IMR-90 (cell line): ENCODE results near the gene AOPEP. TPM values are rescaled to one million over a fixed set of nuclear protein-coding genes. Genes with fewer than 3 reads are reported as not detected.
A peak's percentile ranks its signal among the peaks of the same experiment; 100 is the strongest.

ENCODE experiments used
- ATAC-seq: fragments of 200-7000 bp; cut with Tn5 transposase; 2 replicates; pipeline ENCODE4 v1.9.1; 2020; ENCODE audit warnings: low read depth, mild to moderate bottlenecking, moderate library complexity
- BruUV-seq: library from RNA; stranded (reverse); fragments of 400-500 nt; replicated peaks from 2 replicates; lab custom pipeline; 2021; lab: Mats Ljungman, UMichigan
- CTCF ChIA-PET: fragments of 300-600 bp; formaldehyde crosslinking; extraction: SDS; loops from one replicate; lab custom pipeline; 2021; ENCODE audit warnings: antibody characterized with exemption; lab: Yijun Ruan, JAX
- POLR2A ChIA-PET: fragments of 300-600 bp; sonication (Branson Sonifier 250); formaldehyde crosslinking; loops from one replicate; lab custom pipeline; 2022; ENCODE audit warnings: antibody characterized with exemption; ENCODE audit not compliant: unreplicated experiment; lab: Charles Lee
- DNase-seq: peaks from one replicate; pipeline ENCODE4 v3.0.0; 2013
- H2AFZ ChIP-seq: replicated peaks from 2 replicates; pipeline ENCODE3; 2013; ENCODE audit warnings: low read length, mild to moderate bottlenecking; ENCODE audit not compliant: poor library complexity
- H2AK5ac ChIP-seq: 2 replicates; pipeline ENCODE4 v1.6.1; 2013; ENCODE audit warnings: low read depth, low read length, inconsistent platforms
- H2AK9ac ChIP-seq: replicated peaks from 2 replicates; pipeline ENCODE3; 2013; ENCODE audit warnings: mild to moderate bottlenecking, low read depth, low read length, moderate library complexity; ENCODE audit not compliant: poor library complexity
- H2BK120ac ChIP-seq: 2 replicates; pipeline ENCODE4 v1.6.1; 2013; ENCODE audit warnings: low read depth, low read length, inconsistent platforms
- H2BK15ac ChIP-seq: 3 replicates; pipeline ENCODE4 v1.6.1; 2013; ENCODE audit warnings: low read depth, low read length, inconsistent platforms
- H2BK20ac ChIP-seq: 2 replicates; pipeline ENCODE4 v1.6.1; 2013; ENCODE audit warnings: low read depth, mild to moderate bottlenecking, inconsistent platforms, low read length, moderate library complexity
- H2BK5ac ChIP-seq: 2 replicates; pipeline ENCODE4 v1.6.1; 2013; ENCODE audit warnings: mild to moderate bottlenecking, low read depth, low read length, inconsistent platforms; ENCODE audit not compliant: poor library complexity, severe bottlenecking
- H3K14ac ChIP-seq: replicated peaks from 2 replicates; pipeline ENCODE4 v1.6.1; 2013; ENCODE audit warnings: low read depth, low read length, inconsistent platforms
- H3K18ac ChIP-seq: 2 replicates; pipeline ENCODE4 v1.6.1; 2013; ENCODE audit warnings: low read depth, low read length, control low read depth
- H3K23ac ChIP-seq: 2 replicates; pipeline ENCODE4 v1.6.1; 2013; ENCODE audit warnings: low read depth, low read length, inconsistent platforms
- H3K27ac ChIP-seq: 2 replicates; pipeline ENCODE4 v1.5.1; 2013; ENCODE audit warnings: mild to moderate bottlenecking, control low read depth, low read length; ENCODE audit not compliant: insufficient read depth
- H3K27me3 ChIP-seq: 2 replicates; pipeline ENCODE4 v1.6.1; 2013; ENCODE audit warnings: low read length; ENCODE audit not compliant: control insufficient read depth, insufficient read depth
- H3K36me3 ChIP-seq: 2 replicates; pipeline ENCODE4 v1.6.1; 2013; ENCODE audit warnings: low read length, mixed read lengths; ENCODE audit not compliant: control insufficient read depth, insufficient read depth
- H3K4ac ChIP-seq: 2 replicates; pipeline ENCODE4 v1.6.1; 2013; ENCODE audit warnings: low read depth, low read length, inconsistent platforms
- H3K4me1 ChIP-seq: 2 replicates; pipeline ENCODE4 v1.6.1; 2013; ENCODE audit warnings: low read length, mixed read lengths; ENCODE audit not compliant: control insufficient read depth, insufficient read depth
- H3K4me2 ChIP-seq: 2 replicates; pipeline ENCODE4 v1.6.1; 2013; ENCODE audit warnings: low read depth, mild to moderate bottlenecking, control low read depth, low read length, moderate library complexity
- H3K4me3 ChIP-seq: 2 replicates; pipeline ENCODE4 v1.5.1; 2013; ENCODE audit warnings: low read depth, mild to moderate bottlenecking, control low read depth, low read length, moderate library complexity; ENCODE audit not compliant: insufficient read depth
- H3K56ac ChIP-seq: 2 replicates; pipeline ENCODE4 v1.6.1; 2013; ENCODE audit warnings: low read length, inconsistent platforms; ENCODE audit not compliant: insufficient read depth; ENCODE audit errors: extremely low read depth
- H3K79me1 ChIP-seq, 2 experiments: 2 replicates each; pipeline ENCODE4 v1.6.1; 2013; ENCODE audit warnings: low read length in 2 of 2, inconsistent platforms in 1 of 2, low read depth in 1 of 2
- H3K9ac ChIP-seq: 2 replicates; pipeline ENCODE4 v1.6.1; 2013; ENCODE audit warnings: low read depth, low read length, control low read depth
- H3K9me1 ChIP-seq: 2 replicates; pipeline ENCODE4 v1.6.1; 2013; ENCODE audit warnings: low read length, inconsistent platforms; ENCODE audit not compliant: insufficient read depth
- H3K9me3 ChIP-seq: 2 replicates; pipeline ENCODE4 v1.6.1; 2013; ENCODE audit warnings: low read length; ENCODE audit not compliant: control insufficient read depth, insufficient read depth
- H4K20me1 ChIP-seq: 2 replicates; pipeline ENCODE4 v1.6.1; 2013; ENCODE audit warnings: low read length, inconsistent platforms; ENCODE audit not compliant: insufficient read depth
- H4K5ac ChIP-seq: 2 replicates; pipeline ENCODE4 v1.6.1; 2013; ENCODE audit warnings: mild to moderate bottlenecking, low read depth, low read length, control low read depth
- H4K8ac ChIP-seq, 2 experiments: 2 replicates each; pipeline ENCODE4 v1.6.1; 2013; ENCODE audit warnings: low read depth in 2 of 2, low read length in 2 of 2, control low read depth in 1 of 2, inconsistent platforms in 1 of 2
- H4K91ac ChIP-seq: 2 replicates; pipeline ENCODE4 v1.6.1; 2013; ENCODE audit warnings: low read depth, low read length, inconsistent platforms; ENCODE audit not compliant: insufficient read depth
- BHLHE40 ChIP-seq: fragments of 150-350 bp; IDR thresholded peaks from 2 replicates; pipeline ENCODE4 v1.6.1; 2016; ENCODE audit warnings: mild to moderate bottlenecking, low read depth, low read length
- CEBPB ChIP-seq: IDR thresholded peaks from 2 replicates; pipeline ENCODE4 v1.6.1; 2012; ENCODE audit warnings: low read depth, low read length, improper control_type of control experiment
- CHD1 ChIP-seq: IDR thresholded peaks from 2 replicates; pipeline ENCODE4 v1.6.1; 2012; ENCODE audit warnings: low read depth, low read length, improper control_type of control experiment
- FOS ChIP-seq: fragments of 150-350 bp; IDR thresholded peaks from 2 replicates; pipeline ENCODE4 v1.6.1; 2016; ENCODE audit warnings: low read depth, low read length
- MAFK ChIP-seq: IDR thresholded peaks from 2 replicates; pipeline ENCODE4 v1.6.1; 2012; ENCODE audit warnings: low read depth, low read length, improper control_type of control experiment
- MAZ ChIP-seq: IDR thresholded peaks from 2 replicates; pipeline ENCODE4 v1.6.1; 2012; ENCODE audit warnings: low read depth, mild to moderate bottlenecking, low read length, improper control_type of control experiment, moderate library complexity, borderline replicate concordance
- MXI1 ChIP-seq: IDR thresholded peaks from 2 replicates; pipeline ENCODE4 v1.6.1; 2012; ENCODE audit warnings: low read depth, mild to moderate bottlenecking, low read length, moderate library complexity, borderline replicate concordance
- NFE2L2 ChIP-seq: fragments of 150-350 bp; IDR thresholded peaks from 2 replicates; pipeline ENCODE4 v1.6.1; 2016; ENCODE audit warnings: low read depth, mild to moderate bottlenecking, low read length
- POLR2A ChIP-seq: IDR thresholded peaks from 2 replicates; pipeline ENCODE4 v1.6.1; 2012; ENCODE audit warnings: mild to moderate bottlenecking, low read depth, low read length
- RAD21 ChIP-seq: IDR thresholded peaks from 2 replicates; pipeline ENCODE4 v1.6.1; 2012; ENCODE audit warnings: low read length, improper control_type of control experiment
- RCOR1 ChIP-seq: IDR thresholded peaks from 2 replicates; pipeline ENCODE4 v1.6.1; 2012; ENCODE audit warnings: mild to moderate bottlenecking, low read length, improper control_type of control experiment; ENCODE audit not compliant: insufficient replicate concordance
- RFX5 ChIP-seq: IDR thresholded peaks from 2 replicates; pipeline ENCODE4 v1.8.0; 2012; ENCODE audit warnings: low read depth, mild to moderate bottlenecking, low read length, moderate library complexity
- SMC3 ChIP-seq: fragments of 150-350 bp; IDR thresholded peaks from 2 replicates; pipeline ENCODE4 v1.6.1; 2016; ENCODE audit warnings: low read depth, mild to moderate bottlenecking, antibody characterized with exemption, low read length, moderate library complexity
- WGBS, 2 experiments: methylation state at CpG; one replicate each; pipeline versions ENCODE4 v1.1.5 to v1.1.7; 2013; ENCODE audit warnings: missing lambda C conversion rate in 2 of 2; ENCODE audit not compliant: insufficient read length in 1 of 2; ENCODE audit errors: extremely low coverage in 2 of 2; 5-methylcytosine and 5-hydroxymethylcytosine counted together
- dilution Hi-C: fragments of 300-500 bp; cut with HindIII; formaldehyde crosslinking; loops from one replicate; pipeline ENCODE4 v1.14.3; 2018; ENCODE audit warnings: low sequenced_read_pairs; ENCODE audit not compliant: unreplicated experiment
- in situ Hi-C: fragments of 300-500 bp; cut with MboI; formaldehyde crosslinking; loops from 3 replicates; pipeline ENCODE4 v1.14.3; 2019; ENCODE audit warnings: low sequenced_read_pairs, inconsistent platforms, mixed read lengths
- intact Hi-C: fragments of 100-400 bp; cut with micrococcal nuclease; formaldehyde crosslinking; loops from 2 replicates; pipeline ENCODE4 v1.10.0; 2022
- polyA plus RNA-seq, 3 experiments: library from polyadenylated mRNA; depleted of rRNA; stranded (reverse); fragments of >200 nt; gene quantifications; 2 replicates each; pipeline ENCODE4 v1.2.3, GENCODE V29; 2012; ENCODE audit warnings: low replicate concordance in 1 of 3
- total RNA-seq: library from RNA; depleted of rRNA; stranded (reverse); fragments of >200 nt; gene quantifications from 2 replicates; pipeline ENCODE4 v1.2.3, GENCODE V29; 2012
- TF ChIP-seq, protein P1 (sequence below): conservative IDR thresholded peaks from 2 replicates; pipeline ENCODE4 v1.5.1; 2012; ENCODE audit warnings: mild to moderate bottlenecking, low read depth, low read length, improper control_type of control experiment
- TF ChIP-seq, protein P2 (sequence below): fragments of 150-350 bp; IDR thresholded peaks from 2 replicates; pipeline ENCODE4 v1.6.1; 2017; ENCODE audit warnings: mild to moderate bottlenecking, antibody characterized with exemption, low read length, low read depth
- TF ChIP-seq, protein P3 (sequence below): fragments of 150-350 bp; IDR thresholded peaks from 2 replicates; pipeline ENCODE4 v1.6.1; 2016; ENCODE audit warnings: low read depth, mild to moderate bottlenecking, low read length, moderate library complexity, borderline replicate concordance

The AOPEP gene
- total and polyA plus RNA-seq, 2 of the 4 experiments (the other 2 are of a cell fraction): 34.9 to 38.7 TPM

DNA sequence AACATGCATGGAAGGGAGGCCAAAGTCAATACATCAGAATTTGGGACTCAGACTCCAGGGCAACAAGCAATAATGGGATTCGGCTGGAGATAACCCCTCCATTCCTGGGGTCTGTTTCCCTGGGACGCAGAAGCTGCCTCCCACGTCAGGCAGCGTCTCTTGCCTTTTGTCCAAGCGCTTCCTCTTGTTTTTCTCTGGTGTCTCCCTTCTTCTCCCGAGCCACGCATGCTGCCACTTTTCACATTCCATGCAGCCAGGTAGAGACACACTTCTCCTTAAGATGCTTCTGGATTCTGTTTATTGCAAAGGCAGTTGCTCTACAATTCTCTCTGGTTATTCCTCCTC is 267.3 kb downstream of the AOPEP start:
- TF ChIP-seq RFX5: no peak
- no peak for TF ChIP-seq MAFK
- no peak for TF ChIP-seq POLR2A
- no peak for TF ChIP-seq RCOR1
- TF ChIP-seq, protein P1, sequence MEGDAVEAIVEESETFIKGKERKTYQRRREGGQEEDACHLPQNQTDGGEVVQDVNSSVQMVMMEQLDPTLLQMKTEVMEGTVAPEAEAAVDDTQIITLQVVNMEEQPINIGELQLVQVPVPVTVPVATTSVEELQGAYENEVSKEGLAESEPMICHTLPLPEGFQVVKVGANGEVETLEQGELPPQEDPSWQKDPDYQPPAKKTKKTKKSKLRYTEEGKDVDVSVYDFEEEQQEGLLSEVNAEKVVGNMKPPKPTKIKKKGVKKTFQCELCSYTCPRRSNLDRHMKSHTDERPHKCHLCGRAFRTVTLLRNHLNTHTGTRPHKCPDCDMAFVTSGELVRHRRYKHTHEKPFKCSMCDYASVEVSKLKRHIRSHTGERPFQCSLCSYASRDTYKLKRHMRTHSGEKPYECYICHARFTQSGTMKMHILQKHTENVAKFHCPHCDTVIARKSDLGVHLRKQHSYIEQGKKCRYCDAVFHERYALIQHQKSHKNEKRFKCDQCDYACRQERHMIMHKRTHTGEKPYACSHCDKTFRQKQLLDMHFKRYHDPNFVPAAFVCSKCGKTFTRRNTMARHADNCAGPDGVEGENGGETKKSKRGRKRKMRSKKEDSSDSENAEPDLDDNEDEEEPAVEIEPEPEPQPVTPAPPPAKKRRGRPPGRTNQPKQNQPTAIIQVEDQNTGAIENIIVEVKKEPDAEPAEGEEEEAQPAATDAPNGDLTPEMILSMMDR: no peak
- TF ChIP-seq, protein P2, sequence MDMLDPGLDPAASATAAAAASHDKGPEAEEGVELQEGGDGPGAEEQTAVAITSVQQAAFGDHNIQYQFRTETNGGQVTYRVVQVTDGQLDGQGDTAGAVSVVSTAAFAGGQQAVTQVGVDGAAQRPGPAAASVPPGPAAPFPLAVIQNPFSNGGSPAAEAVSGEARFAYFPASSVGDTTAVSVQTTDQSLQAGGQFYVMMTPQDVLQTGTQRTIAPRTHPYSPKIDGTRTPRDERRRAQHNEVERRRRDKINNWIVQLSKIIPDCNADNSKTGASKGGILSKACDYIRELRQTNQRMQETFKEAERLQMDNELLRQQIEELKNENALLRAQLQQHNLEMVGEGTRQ: no peak
- no peak for TF ChIP-seq NFE2L2
- no peak for TF ChIP-seq FOS
- no peak for TF ChIP-seq MXI1
- TF ChIP-seq BHLHE40: no peak
- TF ChIP-seq MAZ: no peak
- TF ChIP-seq SMC3: no peak
- TF ChIP-seq CEBPB: no peak
- no peak for TF ChIP-seq CHD1
- TF ChIP-seq, protein P3, sequence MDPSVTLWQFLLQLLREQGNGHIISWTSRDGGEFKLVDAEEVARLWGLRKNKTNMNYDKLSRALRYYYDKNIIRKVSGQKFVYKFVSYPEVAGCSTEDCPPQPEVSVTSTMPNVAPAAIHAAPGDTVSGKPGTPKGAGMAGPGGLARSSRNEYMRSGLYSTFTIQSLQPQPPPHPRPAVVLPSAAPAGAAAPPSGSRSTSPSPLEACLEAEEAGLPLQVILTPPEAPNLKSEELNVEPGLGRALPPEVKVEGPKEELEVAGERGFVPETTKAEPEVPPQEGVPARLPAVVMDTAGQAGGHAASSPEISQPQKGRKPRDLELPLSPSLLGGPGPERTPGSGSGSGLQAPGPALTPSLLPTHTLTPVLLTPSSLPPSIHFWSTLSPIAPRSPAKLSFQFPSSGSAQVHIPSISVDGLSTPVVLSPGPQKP: no peak
- no peak for TF ChIP-seq RAD21
- Histone ChIP-seq H2BK120ac (peak overlapping the region; percentile 55), H2AK5ac (no peak overlapping the region; the same call in 1 of the 2 replicates), H2BK20ac (no peak overlapping the region; the same call in 1 of the 2 replicates), H3K23ac (no peak overlapping the region), H3K14ac (no peak overlapping the region), H4K91ac (no peak overlapping the region), H3K56ac (no peak overlapping the region), H2BK5ac (no peak overlapping the region), H3K4me3 (no peak overlapping the region), H4K8ac (no peak overlapping the region), H3K79me1 (no peaks in the 10 kb centered on the region), H4K20me1 (no peaks in the 10 kb centered on the region), H3K27me3 (no peaks in the 10 kb centered on the region), H3K4me2 (no peak overlapping the region), H3K4ac (no peak overlapping the region), H3K36me3 (no peaks in the 10 kb centered on the region), H2AFZ (no peak overlapping the region), H3K9me1 (peaks cover 10% of the 10 kb centered on the region), H3K9me3 (no peaks in the 10 kb centered on the region), H3K9ac (no peak overlapping the region), H3K4me1 (peaks cover 14% of the 10 kb centered on the region), H4K5ac (no peak overlapping the region), H2BK15ac (no peak overlapping the region), H3K27ac (no peak overlapping the region), H2AK9ac (no peak overlapping the region), H3K18ac (no peak overlapping the region)
- no peak for DNase-seq
- POLR2A ChIA-PET: no interaction called here
- 85% methylated on average over 5 of the region's 7 CpGs; no CpG with 5 or more reads in 1 of the 2 experiments for WGBS, 2 experiments
- no peak for ATAC-seq
- in situ Hi-C loops: no loop called here
- intact Hi-C loops: loop anchor here (5.0 kb wide), 1 partner anchor 41 kb away; no protein-coding TSS in a partner anchor
- CTCF ChIA-PET: no interaction called here
- no TSS peak for BruUV-seq
- dilution Hi-C loops: no loop called here
